GM12872 (cell line): ENCODE results near the gene GPR137C.

Source experiments
- TF ChIP-seq, protein P1 (sequence below): IDR thresholded peaks from 3 replicates; pipeline ENCODE4 v1.5.1; 2011; ENCODE audit warnings: low read depth, mild to moderate bottlenecking, low read length, moderate library complexity; ENCODE audit not compliant: insufficient read depth

Gene GPR137C

DNA sequence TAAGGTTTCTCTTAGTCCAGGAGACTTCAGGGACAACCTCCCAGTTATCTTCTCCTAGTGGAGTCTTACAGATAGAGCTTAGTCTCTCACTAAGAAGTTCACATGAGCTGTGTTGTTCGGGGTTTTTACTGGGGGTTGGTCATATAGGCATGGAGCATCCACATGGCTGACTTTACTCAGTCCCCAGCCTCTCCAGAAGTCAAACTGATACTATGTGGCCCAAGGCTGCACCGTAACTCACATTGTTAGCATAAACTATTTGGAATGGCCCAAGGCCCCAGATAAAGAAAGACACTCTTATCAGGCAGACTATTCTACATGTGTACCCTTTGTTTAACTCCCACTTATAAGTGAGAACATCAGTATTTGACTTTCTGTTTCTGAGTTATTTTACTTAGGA, 23.2 kb downstream of the GPR137C start:
- TF ChIP-seq, protein P1, sequence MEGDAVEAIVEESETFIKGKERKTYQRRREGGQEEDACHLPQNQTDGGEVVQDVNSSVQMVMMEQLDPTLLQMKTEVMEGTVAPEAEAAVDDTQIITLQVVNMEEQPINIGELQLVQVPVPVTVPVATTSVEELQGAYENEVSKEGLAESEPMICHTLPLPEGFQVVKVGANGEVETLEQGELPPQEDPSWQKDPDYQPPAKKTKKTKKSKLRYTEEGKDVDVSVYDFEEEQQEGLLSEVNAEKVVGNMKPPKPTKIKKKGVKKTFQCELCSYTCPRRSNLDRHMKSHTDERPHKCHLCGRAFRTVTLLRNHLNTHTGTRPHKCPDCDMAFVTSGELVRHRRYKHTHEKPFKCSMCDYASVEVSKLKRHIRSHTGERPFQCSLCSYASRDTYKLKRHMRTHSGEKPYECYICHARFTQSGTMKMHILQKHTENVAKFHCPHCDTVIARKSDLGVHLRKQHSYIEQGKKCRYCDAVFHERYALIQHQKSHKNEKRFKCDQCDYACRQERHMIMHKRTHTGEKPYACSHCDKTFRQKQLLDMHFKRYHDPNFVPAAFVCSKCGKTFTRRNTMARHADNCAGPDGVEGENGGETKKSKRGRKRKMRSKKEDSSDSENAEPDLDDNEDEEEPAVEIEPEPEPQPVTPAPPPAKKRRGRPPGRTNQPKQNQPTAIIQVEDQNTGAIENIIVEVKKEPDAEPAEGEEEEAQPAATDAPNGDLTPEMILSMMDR = no peak

DNA sequence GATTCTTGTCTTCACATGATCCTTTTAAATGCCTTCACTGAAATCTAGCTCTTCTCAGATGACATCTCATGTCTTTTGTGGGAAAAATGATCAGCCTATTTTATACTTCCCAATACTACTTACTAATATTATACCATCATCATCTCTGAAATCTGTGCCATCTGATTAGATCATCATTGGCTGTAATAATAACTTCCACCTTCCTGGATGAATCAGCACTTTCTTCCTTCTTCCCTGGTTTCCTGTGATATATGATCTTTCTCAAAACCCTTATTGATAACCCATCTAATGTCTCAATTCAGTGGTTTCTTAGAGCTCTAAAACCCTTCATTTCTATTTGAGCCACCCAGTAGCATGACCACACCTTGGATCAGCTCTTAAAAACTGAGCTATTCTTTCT, 30.9 kb downstream of the GPR137C start:
- TF ChIP-seq, protein P1 = no peak

- TF ChIP-seq, protein P1 = no peak
Observed at GRCh38 chr14:52589646-52590045, 37.0 kb downstream of the GPR137C start.

DNA sequence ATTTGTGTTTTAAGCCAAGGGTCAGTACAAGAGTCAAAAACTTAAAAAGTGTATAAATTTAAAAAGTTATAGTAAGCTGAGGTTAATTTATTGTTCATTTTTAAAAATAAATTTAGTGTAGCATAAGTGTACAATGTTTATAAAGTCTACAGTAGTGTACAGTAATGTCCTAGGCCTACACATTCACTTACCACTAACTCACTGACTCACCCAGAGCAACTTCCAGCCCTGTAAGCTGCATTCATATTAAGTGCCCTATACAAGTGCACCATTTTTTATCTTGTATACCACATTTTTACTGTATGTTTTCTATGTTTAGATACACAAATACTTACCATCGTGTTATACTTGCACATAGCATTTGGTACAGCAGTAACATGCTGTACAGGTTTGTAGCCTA, 37.7 kb downstream of the GPR137C start:
- TF ChIP-seq, protein P1 = no peak

- TF ChIP-seq, protein P1 = no peak
Observed at GRCh38 chr14:52596320-52596719, 43.7 kb downstream of the GPR137C start.

DNA sequence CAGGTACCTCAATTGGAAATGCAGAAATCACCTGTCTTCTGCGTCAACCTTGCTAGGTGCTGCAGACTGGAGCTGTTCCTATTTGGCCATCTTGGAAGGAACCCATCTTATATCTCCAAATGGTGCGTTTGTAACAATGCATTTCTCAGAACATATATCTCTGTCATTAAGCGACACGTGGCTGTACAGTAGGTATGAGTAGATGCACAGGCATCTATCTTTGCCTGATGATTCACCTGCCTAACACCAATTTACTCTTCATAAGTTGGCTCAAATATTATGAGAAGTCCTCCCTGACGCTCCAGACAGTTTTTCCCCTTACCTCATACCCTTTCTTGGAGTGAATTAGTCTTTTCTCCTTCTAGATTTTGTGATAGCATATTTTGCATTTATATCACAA, 44.2 kb downstream of the GPR137C start:
- TF ChIP-seq, protein P1 = no peak

GRCh38 chr14:52598568-52598967, 45.9 kb downstream of the GPR137C start:
- TF ChIP-seq, protein P1 = no peak

DNA sequence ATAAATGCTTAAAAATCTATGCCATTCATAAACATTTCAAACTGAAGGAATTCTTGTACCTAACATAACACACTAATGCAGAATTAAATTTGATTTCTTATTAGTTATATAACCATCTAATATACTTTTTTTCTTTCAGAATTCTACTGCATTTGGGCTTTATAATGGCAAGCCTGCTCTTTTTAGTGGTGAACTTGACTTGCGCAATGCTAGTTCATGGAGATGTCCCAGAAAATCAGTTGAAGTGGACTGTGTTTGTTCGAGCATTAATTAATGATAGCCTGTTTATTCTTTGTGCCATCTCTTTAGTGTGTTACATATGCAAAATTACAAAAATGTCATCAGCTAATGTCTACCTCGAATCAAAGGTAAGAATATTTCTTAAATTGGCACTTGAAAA, 47.3 kb downstream of the GPR137C start:
- TF ChIP-seq, protein P1 = no peak
